Hematopoietic multipotent progenitor cell treated with erythropoietin and hydrocortisone succinate and interleukin-3 and kit ligand, for 4 days (in vitro differentiated cells): ENCODE measurements around the gene TMUB1.
A peak's percentile ranks its signal among the peaks of the same experiment; 100 is the strongest.

Source experiments
- DNase-seq: peaks from one replicate; pipeline ENCODE4 v3.0.0-alpha.2; 2015

Gene TMUB1

DNA sequence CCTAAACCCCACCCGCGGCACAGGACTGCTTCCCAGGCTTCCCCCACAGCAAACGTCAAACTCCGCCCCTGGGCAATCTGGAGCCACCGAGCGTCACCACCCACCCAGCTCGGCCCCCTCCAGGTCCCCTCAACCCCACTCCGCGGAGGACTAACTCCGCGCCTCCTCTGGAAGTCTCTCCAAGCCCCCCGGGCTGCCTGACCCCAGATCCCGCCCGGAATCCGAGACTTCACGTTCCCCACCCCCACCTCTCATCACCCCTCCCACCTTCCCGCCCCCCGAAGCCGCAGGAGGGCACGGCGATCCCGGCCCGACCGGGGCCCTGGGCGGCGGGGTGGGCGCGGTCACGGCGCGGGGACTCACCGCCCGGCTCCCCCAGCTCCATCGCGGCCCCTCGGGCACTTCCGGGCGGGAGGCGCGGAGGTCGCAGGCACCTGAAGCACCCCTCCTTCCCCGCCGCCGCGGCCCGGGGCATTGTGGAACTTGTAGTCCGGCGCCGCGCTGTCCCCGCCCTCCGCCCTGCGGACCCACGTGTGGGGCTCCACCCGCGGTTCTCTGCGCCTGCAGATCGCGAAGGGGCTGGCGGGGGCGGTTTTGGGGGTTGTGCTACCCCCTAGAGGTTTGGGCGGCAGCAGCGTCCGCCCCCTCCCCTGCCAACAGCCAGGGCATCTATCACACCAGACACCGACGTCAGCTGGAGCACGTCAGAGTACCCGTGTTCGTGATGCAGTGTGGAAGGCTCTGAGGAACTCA lies at the start of gene TMUB1:
Gene TMUB1 (minus strand): TSS at position 423 of the 753 bp plus-strand sequence. CDS start 930 bp downstream, outside the sequence.
- peak; percentile 87 for DNase-seq

GRCh38 chr7:151132461-151133205 lies 49.3 kb upstream of the TMUB1 start:
- no peak for DNase-seq

DNA sequence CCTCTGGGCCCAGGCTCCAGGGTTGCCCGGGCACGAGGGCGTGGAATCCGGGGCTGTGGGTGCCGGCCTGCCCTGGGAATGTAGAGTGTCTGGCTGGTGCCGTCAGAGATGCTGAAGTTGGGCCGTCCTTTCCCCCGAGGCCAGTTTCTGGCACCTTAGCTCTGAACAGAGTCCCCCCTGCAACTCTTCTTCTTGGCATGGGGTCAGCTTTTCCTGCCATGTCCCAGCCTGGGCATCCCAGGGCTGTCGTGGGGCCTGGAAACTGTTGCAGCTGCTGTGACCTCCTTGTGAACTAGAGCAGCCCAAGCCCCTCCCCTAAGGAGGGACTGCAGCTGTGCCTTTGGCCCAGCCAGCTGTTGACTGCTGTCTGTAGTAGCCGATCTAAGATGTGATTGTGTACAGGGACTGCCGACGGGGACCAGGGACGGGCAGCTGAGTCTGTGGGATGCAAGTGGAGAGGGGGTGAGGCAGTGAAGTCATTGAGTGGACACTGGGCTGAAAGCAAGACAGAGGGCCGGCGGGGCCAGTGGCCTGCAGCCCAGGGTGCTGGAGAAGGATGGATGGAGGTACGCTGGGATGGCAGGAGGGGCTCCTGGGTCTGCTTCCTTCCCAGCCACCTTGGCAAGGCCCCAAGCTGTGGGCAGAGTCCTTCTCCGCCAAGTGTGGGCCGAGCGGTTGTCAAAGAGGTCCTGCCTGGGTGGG lies 48.5 kb upstream of the TMUB1 start:
- DNase-seq, result no peak

DNA sequence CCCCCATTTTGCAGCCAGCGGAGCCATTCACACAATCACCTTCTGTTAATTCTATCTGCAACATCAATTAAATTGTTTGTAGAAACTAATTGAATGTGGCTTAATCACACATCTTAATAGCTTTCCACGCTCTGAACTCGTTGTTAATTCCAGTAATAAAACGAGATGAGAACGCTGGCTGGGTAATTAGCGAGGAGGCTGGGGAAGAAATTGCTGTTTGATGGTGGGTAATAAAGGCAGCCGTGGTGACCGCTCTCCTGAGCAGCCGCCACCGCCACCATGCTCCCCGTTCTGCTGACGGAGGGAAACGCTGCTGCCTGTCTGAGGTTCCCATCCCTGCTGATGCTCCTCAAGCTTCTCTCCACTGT lies 47.9 kb upstream of the TMUB1 start:
- DNase-seq, result no peak

GRCh38 chr7:151130741-151131157 lies 47.5 kb upstream of the TMUB1 start:
- no peak for DNase-seq

DNA sequence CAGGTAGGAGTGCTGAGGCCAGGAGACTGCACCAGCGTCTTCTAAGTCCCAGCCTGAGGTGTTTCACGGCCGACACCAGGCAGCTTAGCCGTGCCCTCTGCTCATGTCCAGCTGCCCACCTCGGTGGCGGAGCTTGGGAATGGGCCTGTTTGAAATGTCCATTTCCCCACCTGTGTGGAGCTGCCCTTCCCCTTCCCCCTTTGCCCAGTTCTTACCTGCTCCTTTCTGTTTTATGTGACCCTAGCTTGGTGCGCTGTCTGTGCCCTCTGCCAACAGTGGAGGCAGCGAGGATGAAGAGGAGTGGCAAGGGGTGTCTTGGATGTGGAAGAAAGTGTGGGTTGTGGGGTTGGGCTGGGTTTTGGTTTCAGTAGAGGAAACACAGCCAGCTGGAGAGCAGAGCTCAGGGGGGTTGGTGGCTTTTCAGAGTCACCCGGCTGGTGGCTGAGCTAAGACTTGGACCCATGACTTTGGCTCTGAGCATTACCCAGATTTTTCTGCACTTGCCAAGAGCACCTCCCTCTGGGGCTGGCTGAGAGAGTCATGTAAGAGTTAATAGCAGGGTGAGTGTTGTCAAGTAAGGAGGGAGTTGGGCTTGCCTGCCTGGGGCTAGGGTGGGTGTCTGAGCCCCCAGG lies 46.8 kb upstream of the TMUB1 start:
- no peak for DNase-seq

DNA sequence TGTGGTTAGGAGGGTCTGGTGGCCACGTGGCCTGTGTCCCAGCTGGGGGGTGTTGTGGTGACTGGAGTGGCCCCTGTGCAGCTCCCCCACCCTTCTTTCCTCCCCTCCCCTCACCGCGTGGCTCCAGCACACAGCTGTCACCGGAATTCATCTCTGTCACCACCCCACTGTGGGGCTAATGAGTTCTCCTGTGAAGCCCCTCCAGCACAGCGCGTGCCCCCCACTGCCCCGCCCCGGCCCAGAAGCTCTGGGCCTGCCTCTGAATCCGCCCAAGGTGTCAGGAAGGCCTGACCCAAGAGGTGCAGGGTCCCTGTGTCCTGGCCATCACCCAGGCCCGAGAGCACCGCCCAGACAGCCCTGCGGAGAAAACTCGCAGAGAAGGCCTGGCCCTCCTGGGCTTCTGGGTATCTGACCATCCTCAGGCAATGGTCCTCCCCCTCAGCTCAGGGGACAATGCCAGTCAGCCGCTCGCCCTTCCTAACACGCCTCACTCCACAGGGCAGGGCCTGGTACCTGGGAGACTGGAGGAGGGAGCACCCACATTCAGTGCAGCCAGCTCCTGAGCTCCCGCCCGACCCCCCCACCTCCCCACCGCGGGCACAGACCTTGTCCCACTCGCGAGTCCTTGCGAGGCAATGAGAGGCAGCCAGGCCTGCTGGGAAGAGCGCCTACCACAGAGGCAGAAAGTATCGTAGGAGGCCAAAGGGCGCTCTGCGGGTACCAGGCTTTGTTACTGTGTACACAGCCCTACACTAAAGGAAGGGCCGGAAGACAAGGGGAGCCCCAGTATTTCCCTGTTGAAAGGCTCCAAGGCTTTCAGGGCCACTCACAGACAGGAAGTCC lies 46.0 kb upstream of the TMUB1 start:
- DNase-seq, result no peak

DNA sequence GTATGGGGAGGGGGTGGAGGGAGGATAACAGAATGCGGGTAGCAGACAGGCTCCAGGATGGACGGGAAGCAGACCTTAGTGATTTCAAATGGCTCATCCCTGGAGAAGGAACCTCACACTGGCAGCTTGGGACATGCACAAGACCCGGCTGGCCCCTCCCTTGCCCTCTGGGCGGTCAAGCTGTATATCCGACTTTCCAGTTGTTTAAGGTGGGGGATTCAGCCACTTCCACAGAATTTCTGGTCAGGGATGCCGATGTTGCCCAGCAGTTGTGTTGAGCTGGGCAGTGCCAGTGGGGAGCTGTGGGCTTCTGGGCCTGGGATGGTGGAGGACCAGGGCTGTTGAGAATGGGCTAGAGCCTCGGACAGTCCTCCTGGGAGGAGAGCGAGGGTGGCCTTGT lies 45.4 kb upstream of the TMUB1 start:
- DNase-seq, result no peak

DNA sequence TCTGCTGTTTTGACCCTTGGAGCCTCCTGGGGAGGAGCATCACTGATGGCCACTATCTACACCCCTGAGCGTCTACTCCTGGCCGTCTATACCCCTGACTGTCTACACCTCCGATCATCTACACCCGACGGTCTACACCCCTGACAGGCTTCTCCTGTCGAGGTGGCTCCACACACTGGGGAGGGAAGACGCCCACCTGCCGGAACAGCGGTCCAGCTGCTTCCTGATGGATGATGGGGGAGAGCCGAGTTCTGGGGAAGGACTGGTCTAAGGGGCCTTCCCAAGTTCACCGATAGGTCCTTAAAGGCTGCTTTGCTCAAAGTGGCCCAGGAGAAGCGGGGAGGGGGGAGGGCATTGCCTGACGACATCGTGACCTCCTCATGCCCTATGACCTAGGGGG lies 44.9 kb upstream of the TMUB1 start:
- DNase-seq, result no peak

DNA sequence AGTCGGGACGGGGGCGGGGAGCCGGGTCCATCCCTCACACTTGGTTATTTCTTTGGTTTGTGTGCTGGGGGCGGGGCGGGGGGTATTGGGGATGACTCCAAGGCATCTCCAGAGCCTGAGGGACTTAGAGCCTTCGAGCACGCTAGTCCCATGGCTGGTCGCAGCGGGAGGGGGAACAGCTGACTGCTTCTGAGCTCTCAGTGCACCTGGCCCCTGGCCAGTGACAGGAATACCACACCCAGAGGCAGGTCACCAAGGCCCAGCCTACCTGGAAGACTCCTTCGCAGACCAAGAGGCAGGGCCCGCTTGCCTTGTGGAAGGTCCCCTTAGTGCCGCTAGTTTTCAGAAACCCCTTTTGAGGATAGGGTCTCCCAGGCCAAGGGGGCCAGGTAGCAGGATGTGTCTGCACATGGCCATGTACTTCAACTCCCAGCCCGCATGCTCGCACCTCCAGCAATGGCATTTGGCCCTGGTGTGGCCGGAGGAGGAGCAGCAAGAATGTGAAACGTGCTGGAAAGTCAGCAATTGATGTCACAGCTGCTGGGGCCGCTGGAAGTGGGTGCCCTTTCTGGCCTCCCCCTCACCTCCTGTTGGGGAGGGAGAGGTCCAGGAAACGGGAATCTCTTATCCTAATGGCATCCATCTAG lies 43.3 kb upstream of the TMUB1 start:
- DNase-seq, result no peak

DNA sequence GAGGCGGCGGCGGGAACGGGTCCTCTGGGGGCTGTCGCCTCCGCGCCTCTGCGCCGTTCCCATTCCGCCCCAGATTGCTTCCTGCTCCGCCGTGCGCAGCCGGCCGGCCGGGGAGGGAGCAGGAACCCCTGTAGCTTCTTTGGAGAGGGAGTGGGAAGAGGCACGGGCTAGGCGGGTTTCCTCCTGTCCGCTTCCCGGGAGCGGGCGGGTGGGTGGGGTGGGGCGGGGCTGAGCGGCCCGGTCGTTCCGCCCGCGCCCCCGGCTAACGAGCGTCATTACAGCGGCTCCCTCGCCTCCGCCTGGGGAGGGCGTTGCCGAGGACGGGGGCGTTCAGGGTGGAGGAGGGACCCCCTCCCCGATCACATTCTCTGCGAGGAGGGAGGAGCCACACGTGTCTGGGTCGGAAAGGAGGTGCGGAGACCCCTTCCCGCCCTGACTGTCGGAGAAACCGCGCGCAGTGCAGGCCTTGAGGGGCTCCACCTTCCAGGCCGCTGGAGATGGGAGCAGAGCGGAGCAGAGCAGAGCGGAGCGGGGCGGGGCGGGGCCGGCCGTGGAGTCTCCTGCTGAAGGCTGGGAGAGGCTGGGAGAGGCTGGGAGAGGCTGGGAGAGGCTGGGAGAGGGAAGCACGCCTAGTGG lies 42.7 kb upstream of the TMUB1 start:
- no peak for DNase-seq

DNA sequence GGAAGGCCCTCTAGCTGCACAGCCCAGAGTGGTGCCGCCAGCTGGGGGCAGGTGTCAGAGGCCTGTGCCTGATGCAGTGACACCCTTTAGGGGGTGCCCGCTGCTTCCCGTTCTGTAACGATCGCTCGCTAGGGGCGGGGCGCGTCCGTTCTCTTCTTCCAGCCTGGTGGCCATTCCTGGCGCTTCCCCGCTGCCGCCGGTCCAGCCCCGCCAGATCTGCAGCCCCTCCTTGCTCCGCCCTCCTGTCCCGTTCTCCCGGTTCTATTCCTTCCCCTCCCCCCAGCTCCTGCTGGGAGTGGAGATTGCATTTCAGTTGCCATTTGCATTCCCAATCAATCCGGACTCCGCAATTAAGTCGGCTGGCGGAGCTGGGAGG lies 42.2 kb upstream of the TMUB1 start:
- no peak for DNase-seq

DNA sequence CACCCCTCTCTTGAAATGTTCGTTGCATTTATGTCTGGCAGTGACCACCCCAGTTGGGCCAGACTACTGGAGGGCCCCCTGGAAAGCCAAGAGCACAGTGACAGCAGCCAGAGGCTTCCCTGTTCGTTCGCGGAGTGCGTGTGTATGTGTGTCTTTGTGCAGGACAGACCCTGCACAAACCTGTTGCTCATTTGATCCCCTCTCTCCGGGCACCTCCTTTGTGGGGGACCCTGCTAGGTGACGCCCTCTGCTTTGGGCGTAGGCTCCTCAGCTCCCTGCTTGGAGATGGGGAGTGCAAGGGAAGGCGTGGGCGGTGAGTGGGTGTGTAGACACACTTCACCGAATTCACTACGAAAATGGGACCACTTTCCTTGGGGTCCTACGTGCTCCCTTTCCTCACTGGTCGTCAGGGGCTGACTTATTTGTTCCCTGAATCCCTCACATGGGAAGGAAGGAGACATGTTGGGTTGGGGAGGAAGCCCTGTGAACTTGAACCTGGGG lies 41.7 kb upstream of the TMUB1 start:
- no peak for DNase-seq

GRCh38 chr7:151124481-151124880 lies 41.2 kb upstream of the TMUB1 start:
- DNase-seq, result no peak

DNA sequence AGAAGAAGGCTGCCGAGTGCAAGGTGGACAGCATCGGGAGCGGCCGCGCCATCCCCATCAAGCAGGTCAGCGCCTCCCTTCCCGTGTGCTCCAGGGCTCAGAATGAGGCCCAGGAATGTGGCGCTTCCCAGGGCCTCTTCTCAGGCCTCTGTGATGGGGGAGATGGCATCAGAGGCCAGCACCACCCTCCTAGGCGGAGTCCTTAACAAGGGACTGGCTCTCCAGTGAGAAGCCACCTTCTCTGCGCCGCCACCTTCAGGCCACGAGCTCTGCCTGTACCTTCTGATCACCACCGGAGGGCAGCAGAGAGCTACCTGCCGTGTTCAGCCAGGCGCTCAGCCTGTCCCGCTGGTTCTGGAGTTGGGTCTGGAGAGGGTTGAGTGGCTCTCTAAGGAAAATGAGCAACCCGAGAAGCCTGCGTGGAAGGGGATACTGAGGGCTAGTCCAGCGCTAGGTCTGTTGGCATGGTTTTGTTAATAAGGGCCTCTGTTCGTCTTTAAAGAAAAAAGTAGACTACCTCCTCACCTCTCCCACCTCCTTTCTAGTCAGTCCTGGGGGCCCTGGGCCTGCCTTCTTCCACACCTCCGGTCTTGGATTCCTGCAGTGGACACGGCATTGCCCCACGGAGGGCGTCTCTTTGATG lies 40.6 kb upstream of the TMUB1 start:
- DNase-seq, result peak; percentile 91

DNA sequence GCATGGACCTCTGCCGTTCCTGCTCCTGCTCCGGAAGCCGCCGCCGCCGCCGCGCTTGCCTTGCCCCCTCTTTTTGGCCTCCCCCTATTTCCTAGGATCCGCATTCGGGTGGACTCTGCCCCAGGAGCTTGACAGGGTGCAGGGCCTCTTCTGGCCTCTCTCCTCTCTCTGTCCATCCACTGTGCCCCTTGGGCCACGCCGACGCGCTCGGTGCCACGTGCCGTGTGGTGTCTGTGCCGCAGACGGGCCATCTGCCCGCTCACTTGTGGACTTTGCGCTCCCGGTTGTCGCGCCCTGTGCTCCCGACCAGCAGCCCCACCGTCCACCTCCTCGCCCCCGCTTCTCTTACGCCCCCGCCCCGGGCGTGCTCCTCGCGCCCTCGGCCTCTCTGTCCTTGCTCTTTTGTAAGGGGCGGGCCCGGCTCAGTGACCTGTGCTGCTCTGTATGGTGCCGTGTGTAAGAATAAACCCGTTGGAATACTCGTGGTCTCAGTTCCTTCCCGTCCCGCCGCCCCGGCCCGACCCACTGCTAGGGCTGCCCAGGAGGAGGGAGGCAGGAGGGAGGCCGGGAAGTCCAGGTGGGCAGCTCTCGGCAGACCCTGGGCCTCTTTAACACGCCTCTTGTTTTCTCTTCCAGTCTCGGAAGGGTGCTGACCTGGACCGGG lies 40.0 kb upstream of the TMUB1 start:
- no peak for DNase-seq

DNA sequence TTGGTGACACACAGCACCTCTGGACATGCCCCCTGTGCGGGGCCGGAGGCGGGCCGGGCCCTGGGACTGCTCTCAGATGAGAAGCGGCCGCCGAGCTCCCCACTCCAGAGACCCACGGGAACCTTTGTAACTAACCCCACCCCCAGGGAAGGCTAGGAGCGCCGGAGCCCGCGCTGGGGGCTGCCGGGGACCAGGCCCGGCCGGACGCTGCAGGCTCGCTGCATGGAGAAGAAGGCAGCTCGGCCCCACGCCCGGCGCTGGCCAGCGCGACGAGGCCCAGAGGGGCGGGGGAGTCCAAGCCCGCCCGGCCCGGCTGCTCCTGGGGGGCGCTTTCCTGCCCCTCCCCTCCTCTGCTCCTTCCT lies 39.5 kb upstream of the TMUB1 start:
- DNase-seq, result no peak

DNA sequence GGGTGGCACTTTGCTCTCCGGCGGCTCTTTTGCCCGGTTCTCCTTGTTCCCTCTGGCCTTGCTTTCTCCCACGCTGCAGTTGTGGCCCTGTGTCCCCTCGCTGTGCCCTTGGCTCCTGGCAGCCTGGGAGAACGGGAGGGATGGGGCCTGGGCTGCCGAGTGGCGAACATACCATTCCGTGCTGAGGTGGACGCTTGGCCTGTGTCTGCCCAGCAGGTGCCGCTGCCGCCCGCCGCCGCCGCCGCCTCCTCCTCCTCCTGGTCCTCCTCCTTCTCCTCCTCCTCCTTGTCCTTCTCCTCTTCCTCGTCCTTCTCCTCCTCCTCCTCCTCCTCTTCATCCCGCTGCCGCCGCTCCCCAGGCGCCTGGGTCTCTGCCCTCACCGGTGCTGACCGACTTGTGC lies 39.0 kb upstream of the TMUB1 start:
- no peak for DNase-seq

DNA sequence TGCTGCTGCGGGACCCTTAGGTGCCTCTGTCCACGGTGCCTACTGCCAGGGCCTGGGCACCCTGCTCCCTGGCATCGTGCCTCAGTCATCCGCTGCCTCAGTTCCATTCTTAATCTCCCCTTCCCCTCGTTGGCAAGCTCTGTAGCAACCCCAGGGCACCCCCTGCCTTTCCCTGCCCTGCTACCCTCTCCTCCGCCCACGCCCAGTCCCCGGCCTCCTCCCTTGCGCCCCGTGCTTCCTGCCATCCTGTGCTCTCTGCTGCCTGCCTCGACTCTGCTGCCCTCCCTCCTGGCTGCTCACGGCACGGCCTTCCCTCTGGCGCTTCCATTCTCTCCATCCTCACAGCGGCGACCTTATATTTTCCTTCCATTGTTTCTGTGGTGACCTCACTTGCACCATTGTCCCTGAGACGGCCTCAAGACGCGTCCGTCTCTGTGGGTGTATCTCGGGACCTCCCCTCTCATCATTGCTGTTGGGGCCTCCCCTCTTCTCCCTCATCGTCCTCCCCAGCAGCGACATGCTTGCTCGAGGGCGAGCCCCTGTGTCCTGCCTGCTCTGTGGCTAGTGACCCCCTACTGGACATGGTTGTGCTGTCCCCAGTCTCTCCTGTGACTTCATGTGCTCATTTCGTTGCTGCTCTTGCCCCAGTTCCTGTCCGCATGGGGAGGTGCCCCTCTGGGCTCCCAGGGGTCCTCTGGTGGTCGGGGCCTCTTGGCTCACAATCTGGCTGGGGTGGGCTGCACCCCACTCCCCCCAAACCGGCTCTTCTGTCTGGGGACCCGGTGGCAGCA lies 38.3 kb upstream of the TMUB1 start:
- DNase-seq, result no peak
